Caco-2 (cell line): ENCODE results near the gene PPT2. TPM values are rescaled to one million over a fixed set of nuclear protein-coding genes. Genes with fewer than 3 reads are reported as not detected.
A peak's percentile ranks its signal among the peaks of the same experiment; 100 is the strongest.

Source experiments
- BruUV-seq: library from RNA; stranded (reverse); fragments of 400-500 nt; replicated peaks from 2 replicates; lab custom pipeline; 2021; lab: Mats Ljungman, UMichigan
- CTCF ChIA-PET: fragments of 300-600 bp; sonication (Branson Sonifier 250); formaldehyde crosslinking; loops from one replicate; lab custom pipeline; 2022; ENCODE audit warnings: antibody characterized with exemption; lab: Charles Lee
- POLR2A ChIA-PET: fragments of 300-600 bp; sonication (Branson Sonifier 250); formaldehyde crosslinking; loops from one replicate; lab custom pipeline; 2022; ENCODE audit warnings: antibody characterized with exemption; lab: Charles Lee
- DNase-seq, 2 experiments: peaks; one replicate each; pipeline versions ENCODE4 v3.0.0 to v3.0.0-alpha.2; 2020 to 2022
- H3K27me3 ChIP-seq: replicated peaks from 2 replicates; pipeline ENCODE4 v1.6.0; 2011; ENCODE audit warnings: low read length; ENCODE audit not compliant: control insufficient read depth, insufficient read depth
- H3K36me3 ChIP-seq: 2 replicates; pipeline ENCODE4 v1.5.1; 2011; ENCODE audit warnings: low read length; ENCODE audit not compliant: control insufficient read depth, insufficient read depth
- H3K4me1 ChIP-seq: fragments of 250-450 bp; sonication (Bioruptor Pico); 2 replicates; pipeline ENCODE4 v1.5.1; 2020; ENCODE audit warnings: mild to moderate bottlenecking
- H3K4me3 ChIP-seq: 2 replicates; pipeline ENCODE4 v1.5.1; 2011; ENCODE audit warnings: low read depth, mild to moderate bottlenecking, control low read depth, low read length
- H3K9me3 ChIP-seq: fragments of 250-450 bp; sonication (Bioruptor Pico); 2 replicates; pipeline ENCODE4 v1.5.1; 2020; ENCODE audit warnings: mild to moderate bottlenecking, moderate library complexity
- H3K27ac Mint-ChIP-seq: one replicate; pipeline ENCODE4 v1.8.0; 2022; ENCODE audit warnings: mixed read lengths; ENCODE audit not compliant: unreplicated experiment
- H3K27me3 Mint-ChIP-seq: one replicate; pipeline ENCODE4 v1.8.0; 2022; ENCODE audit warnings: mixed read lengths; ENCODE audit not compliant: insufficient read depth, unreplicated experiment
- H3K36me3 Mint-ChIP-seq: one replicate; pipeline ENCODE4 v1.8.0; 2022; ENCODE audit warnings: mild to moderate bottlenecking, mixed read lengths; ENCODE audit not compliant: insufficient read depth, unreplicated experiment
- H3K4me1 Mint-ChIP-seq: one replicate; pipeline ENCODE4 v1.8.0; 2022; ENCODE audit warnings: low read depth, mixed read lengths; ENCODE audit not compliant: unreplicated experiment
- H3K4me3 Mint-ChIP-seq: one replicate; pipeline ENCODE4 v1.8.0; 2022; ENCODE audit warnings: mild to moderate bottlenecking, moderate library complexity, mixed read lengths; ENCODE audit not compliant: unreplicated experiment
- H3K9me3 Mint-ChIP-seq: one replicate; pipeline ENCODE4 v1.8.0; 2022; ENCODE audit warnings: mixed read lengths; ENCODE audit not compliant: unreplicated experiment
- intact Hi-C: fragments of 100-400 bp; cut with micrococcal nuclease; formaldehyde crosslinking; loops from one replicate; pipeline ENCODE4 v1.10.0; 2022; ENCODE audit not compliant: unreplicated experiment
- total RNA-seq: library from RNA; stranded (reverse); gene quantifications from 2 replicates; pipeline ENCODE4 v1.2.3, GENCODE V29; 2022
- TF ChIP-seq, protein P1 (sequence below), 2 experiments: fragments of 200-600 bp in 1 of 2; IDR thresholded peaks; 1 replicate in 1 of 2; 2 replicates in 1 of 2; pipeline versions ENCODE4 v1.5.1 to v1.8.0; 2011 to 2022; ENCODE audit warnings: antibody characterized with exemption in 1 of 2, control low read depth in 1 of 2, inconsistent platforms in 1 of 2, low read depth in 1 of 2, low read length in 1 of 2, mild to moderate bottlenecking in 1 of 2, moderate library complexity in 1 of 2; ENCODE audit not compliant: insufficient read depth in 1 of 2, severe bottlenecking in 1 of 2, unreplicated experiment in 1 of 2

Gene PPT2
- total RNA-seq, 1 experiment from 2014 or later: 80.8 TPM

DNA sequence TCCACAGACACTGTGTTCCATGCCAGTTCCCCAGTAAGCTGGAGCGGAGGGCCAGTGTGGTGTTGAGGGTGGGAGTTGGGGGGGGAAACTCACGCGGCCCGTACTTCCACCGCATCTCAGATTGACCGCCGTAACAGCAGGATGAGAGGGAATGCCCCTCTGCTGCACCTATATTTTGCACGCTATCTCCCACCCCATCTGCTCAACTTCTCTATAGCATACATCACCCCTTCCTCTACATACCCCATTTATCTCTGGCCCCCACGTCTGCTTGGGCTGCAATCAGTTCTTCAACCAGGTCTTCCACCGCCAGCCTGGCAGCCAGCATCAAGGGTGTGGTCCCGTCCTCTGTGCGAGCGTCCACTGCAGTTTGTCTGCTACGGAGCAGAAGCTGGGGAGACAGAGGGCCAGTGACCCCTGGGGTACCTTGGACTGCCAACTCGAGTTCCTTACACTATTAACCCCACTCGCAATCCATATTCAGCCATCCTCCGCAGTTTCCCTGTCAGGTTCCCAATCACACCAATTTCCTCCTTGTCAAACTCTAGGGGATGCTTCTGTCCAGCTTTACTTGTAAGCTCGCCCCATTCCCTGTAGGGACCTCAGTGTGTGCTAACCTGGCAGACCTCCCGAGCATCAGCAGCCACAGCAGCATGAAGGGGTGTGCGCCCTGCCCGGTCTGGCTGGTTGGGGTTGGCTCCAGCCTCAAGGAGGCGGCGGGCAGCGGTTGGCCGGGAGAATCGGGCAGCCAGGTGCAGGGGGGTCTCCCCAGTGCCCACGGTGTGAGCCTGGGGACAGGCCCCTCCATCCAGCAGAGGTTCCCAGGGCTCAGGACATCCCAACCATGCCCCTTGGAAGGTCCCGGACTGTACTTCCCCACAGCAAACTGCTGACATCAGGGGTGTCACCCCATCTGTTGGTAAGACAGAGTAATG is 43.0 kb downstream of the PPT2 start:
- Histone ChIP-seq H3K36me3 (no peaks in the 10 kb centered on the region), H3K4me3 (peak overlapping the region; percentile 95), H3K27me3 (no peaks in the 10 kb centered on the region), H3K9me3 (no peaks in the 10 kb centered on the region), H3K4me1 (peaks cover 9% of the 10 kb centered on the region)
- ChIA-PET POLR2A (interaction anchor here (0.6 to 1.2 kb wide), 3 partner anchors 20 to 603 kb away, joined by 3 to 11 read pairs (median 4); partner anchors contain the start of gene DXO), CTCF (interaction anchor here (1.7 kb wide), 1 partner anchor 80 kb away, joined by 15 read pairs; no protein-coding TSS in a partner anchor)
- BruUV-seq: no TSS peak
- intact Hi-C loops: loop anchor here (10.0 kb wide), 1 partner anchor 768 kb away; the partner anchor contains the start of gene BRD2
- Mint-ChIP-seq H3K9me3 (no peaks in the 10 kb centered on the region), H3K4me3 (peak overlapping the region; percentile 94), H3K36me3 (peaks cover 16% of the 10 kb centered on the region), H3K4me1 (peaks cover 16% of the 10 kb centered on the region), H3K27ac (peak overlapping the region; percentile 99), H3K27me3 (no peaks in the 10 kb centered on the region)
- no peak for DNase-seq
- TF ChIP-seq, protein P1, sequence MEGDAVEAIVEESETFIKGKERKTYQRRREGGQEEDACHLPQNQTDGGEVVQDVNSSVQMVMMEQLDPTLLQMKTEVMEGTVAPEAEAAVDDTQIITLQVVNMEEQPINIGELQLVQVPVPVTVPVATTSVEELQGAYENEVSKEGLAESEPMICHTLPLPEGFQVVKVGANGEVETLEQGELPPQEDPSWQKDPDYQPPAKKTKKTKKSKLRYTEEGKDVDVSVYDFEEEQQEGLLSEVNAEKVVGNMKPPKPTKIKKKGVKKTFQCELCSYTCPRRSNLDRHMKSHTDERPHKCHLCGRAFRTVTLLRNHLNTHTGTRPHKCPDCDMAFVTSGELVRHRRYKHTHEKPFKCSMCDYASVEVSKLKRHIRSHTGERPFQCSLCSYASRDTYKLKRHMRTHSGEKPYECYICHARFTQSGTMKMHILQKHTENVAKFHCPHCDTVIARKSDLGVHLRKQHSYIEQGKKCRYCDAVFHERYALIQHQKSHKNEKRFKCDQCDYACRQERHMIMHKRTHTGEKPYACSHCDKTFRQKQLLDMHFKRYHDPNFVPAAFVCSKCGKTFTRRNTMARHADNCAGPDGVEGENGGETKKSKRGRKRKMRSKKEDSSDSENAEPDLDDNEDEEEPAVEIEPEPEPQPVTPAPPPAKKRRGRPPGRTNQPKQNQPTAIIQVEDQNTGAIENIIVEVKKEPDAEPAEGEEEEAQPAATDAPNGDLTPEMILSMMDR (IDR thresholded peaks at IDR 0.05; ENCODE audit: insufficient read depth in 1 of 2, low read depth in 1 of 2, low read length in 1 of 2, severe bottlenecking in 1 of 2, unreplicated experiment in 1 of 2): no peak

DNA sequence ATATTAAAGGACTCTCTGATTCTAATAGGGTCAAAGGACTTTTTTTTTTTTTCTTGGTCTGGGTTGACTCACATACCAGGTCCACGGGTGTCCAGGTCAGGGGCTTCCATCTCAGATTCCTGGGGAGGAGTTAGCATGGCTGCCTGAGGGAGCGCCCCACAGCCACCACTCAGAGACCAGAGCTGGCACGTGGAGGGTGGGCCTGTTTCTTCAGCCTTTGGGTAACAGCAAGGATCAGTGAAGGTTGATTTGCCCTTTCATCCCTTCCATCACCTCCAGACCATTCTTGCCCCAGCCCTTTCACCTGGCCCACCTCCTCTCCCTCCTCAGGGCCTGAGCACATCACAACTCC is 44.4 kb downstream of the PPT2 start:
- H3K36me3 Mint-ChIP-seq: peaks cover 16% of the 10 kb centered on the region
- Histone ChIP-seq H3K9me3 (no peaks in the 10 kb centered on the region), H3K4me3 (no peak overlapping the region), H3K4me1 (peaks cover 9% of the 10 kb centered on the region), H3K36me3 (no peaks in the 10 kb centered on the region), H3K27me3 (no peaks in the 10 kb centered on the region)
- H3K4me1 Mint-ChIP-seq: peaks cover 16% of the 10 kb centered on the region
- no peak overlapping the region for H3K27ac Mint-ChIP-seq
- ChIA-PET POLR2A (no interaction called here), CTCF (no interaction called here)
- H3K4me3 Mint-ChIP-seq: peak overlapping the region; percentile 22
- intact Hi-C loops: loop anchor here (10.0 kb wide), 1 partner anchor 766 kb away; the partner anchor contains the start of gene BRD2
- H3K27me3 Mint-ChIP-seq: no peaks in the 10 kb centered on the region
- TF ChIP-seq, protein P1 (IDR thresholded peaks at IDR 0.05; ENCODE audit: insufficient read depth in 1 of 2, low read depth in 1 of 2, low read length in 1 of 2, severe bottlenecking in 1 of 2, unreplicated experiment in 1 of 2): no peak
- BruUV-seq: no TSS peak
- no peak for DNase-seq
- H3K9me3 Mint-ChIP-seq: no peaks in the 10 kb centered on the region

DNA sequence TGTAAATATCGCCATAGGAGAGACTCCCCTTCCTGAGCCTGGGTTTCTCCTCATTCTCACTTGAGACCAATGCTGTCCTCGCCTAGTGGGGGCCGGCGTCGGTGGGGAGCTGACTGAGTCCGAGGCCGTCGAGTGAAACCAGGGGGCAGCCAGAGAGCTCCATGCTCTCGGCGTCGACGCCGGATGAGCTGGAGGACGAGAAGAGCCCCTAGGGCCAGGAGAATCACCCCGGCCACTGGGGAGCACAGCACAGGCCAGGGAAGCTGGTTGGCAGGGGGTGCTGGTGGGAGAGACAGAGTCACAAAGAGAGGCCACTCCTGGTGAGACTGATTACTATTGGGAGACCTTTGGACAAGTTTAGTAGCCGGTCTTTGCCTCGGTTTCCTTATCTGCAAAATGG is 44.9 kb downstream of the PPT2 start:
- Histone ChIP-seq H3K9me3 (no peaks in the 10 kb centered on the region), H3K36me3 (no peaks in the 10 kb centered on the region), H3K4me1 (peaks cover 9% of the 10 kb centered on the region), H3K27me3 (no peaks in the 10 kb centered on the region), H3K4me3 (no peak overlapping the region)
- CTCF ChIA-PET: no interaction called here
- POLR2A ChIA-PET: no interaction called here
- Mint-ChIP-seq H3K27ac (no peak overlapping the region), H3K9me3 (no peaks in the 10 kb centered on the region), H3K36me3 (peaks cover 16% of the 10 kb centered on the region), H3K4me3 (peak overlapping the region; percentile 22), H3K27me3 (no peaks in the 10 kb centered on the region), H3K4me1 (peaks cover 16% of the 10 kb centered on the region)
- no peak for DNase-seq
- BruUV-seq: no TSS peak
- TF ChIP-seq, protein P1 (IDR thresholded peaks at IDR 0.05; ENCODE audit: insufficient read depth in 1 of 2, low read depth in 1 of 2, low read length in 1 of 2, severe bottlenecking in 1 of 2, unreplicated experiment in 1 of 2): no peak
- intact Hi-C loops: loop anchor here (10.0 kb wide), 1 partner anchor 766 kb away; the partner anchor contains the start of gene BRD2
